GM13976 (cell line): ENCODE data around the gene CSNK1D.
"Not testable (repeated sequence)": the region's sequence is repeated elsewhere in the genome, so short reads cannot be mapped to it uniquely, and the experiment has no call there.

ENCODE experiments used
- DNase-seq: peaks from one replicate; pipeline ENCODE4 v3.0.0; 2012; ENCODE audit warnings: low spot score
- in situ Hi-C: fragments of 300-500 bp; cut with MboI; formaldehyde crosslinking; loops from one replicate; pipeline ENCODE4 v1.12.0; 2022; ENCODE audit warnings: low sequenced_read_pairs, mixed read lengths, inconsistent platforms; ENCODE audit not compliant: unreplicated experiment
- TF ChIP-seq, protein P1 (sequence below): IDR thresholded peaks from 2 replicates; pipeline ENCODE4 v1.5.1; 2012; ENCODE audit warnings: borderline replicate concordance, mild to moderate bottlenecking; ENCODE audit not compliant: insufficient read depth; ENCODE audit errors: extremely low read depth, missing control alignments, control extremely low read depth

Gene CSNK1D

DNA sequence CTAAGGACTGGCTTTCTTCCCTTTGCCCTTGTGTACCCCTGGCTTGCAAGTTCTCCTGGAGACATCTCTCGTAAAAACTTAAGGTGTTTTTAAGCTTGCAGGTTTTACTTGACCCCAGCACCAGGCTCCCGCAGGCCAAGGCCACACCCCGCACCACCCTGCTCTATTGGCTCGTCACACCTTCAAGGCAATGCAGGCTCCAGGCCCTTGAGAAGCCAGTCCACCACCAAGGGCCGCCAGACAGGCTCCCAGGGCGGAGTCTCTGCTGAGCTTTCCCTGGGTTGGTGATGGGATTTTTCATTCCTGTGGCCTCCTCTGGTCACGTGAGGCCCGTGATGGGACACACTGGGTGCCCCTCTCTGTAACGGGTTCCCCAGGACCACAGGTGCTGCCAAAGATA lies 9.9 kb downstream of the CSNK1D start:
- no peak for DNase-seq
- TF ChIP-seq, protein P1, sequence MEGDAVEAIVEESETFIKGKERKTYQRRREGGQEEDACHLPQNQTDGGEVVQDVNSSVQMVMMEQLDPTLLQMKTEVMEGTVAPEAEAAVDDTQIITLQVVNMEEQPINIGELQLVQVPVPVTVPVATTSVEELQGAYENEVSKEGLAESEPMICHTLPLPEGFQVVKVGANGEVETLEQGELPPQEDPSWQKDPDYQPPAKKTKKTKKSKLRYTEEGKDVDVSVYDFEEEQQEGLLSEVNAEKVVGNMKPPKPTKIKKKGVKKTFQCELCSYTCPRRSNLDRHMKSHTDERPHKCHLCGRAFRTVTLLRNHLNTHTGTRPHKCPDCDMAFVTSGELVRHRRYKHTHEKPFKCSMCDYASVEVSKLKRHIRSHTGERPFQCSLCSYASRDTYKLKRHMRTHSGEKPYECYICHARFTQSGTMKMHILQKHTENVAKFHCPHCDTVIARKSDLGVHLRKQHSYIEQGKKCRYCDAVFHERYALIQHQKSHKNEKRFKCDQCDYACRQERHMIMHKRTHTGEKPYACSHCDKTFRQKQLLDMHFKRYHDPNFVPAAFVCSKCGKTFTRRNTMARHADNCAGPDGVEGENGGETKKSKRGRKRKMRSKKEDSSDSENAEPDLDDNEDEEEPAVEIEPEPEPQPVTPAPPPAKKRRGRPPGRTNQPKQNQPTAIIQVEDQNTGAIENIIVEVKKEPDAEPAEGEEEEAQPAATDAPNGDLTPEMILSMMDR: no peak
- in situ Hi-C loops: no loop called here

DNA sequence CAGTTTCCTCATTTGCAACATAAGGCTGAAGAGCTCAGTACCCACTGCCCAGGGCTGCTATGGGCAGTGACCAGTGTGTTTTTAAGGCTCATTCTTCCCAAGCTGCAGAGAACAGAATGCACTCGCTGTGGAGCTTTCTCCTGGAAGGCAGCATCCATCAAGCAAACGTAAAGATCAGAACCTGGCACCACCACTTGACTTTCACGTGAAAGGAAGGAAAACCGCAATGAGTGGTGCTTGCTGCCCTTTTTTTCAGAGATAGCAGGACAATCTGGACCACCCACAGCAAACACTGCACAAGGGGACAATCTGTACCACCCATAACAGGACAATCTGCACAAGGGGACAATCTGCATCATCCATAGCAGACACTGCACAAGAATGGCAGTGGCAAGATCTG lies 11.2 kb downstream of the CSNK1D start:
- TF ChIP-seq, protein P1: no peak
- in situ Hi-C loops: no loop called here

DNA sequence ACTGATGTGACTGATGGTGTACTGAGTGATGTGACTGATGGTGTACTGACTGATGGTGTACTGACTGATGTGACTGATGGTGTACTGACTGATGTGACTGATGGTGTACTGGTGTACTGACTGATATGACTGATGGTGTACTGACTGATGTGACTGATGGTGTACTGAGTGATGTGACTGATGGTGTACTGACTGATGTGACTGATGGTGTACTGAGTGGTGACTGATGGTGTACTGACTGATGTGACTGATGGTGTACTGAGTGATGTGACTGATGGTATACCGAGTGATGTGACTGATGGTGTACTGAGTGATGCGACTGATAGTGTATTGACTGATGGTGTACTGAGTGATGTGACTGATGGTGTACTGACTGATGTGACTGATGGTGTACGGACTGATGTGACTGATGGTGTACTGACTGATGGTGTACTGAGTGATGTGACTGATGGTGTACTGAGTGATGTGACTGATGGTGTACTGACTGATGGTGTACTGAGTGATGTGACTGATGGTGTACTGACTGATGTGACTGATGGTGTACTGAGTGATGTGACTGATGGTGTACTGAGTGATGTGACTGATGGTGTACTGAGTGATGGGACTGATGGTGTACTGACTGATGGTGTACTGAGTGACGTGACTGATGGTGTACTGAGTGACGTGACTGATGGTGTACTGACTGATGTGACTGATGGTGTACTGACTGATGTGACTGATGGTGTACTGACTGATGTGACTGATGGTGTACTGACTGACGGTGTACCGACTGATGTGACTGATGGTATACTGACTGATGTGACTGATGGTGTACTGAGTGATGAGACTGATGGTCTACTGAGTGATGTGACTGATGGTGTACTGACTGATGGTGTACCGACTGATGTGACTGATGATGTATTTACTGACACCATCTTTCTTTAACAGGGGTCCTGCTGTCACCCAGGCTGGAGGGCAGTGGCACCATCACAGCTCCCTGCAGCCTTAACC lies 13.2 kb downstream of the CSNK1D start:
- in situ Hi-C loops, DNase-seq: not testable (repeated sequence)

More for the DNA sequence above, 11.2 kb downstream of the CSNK1D start:
- DNase-seq: no peak

DNA sequence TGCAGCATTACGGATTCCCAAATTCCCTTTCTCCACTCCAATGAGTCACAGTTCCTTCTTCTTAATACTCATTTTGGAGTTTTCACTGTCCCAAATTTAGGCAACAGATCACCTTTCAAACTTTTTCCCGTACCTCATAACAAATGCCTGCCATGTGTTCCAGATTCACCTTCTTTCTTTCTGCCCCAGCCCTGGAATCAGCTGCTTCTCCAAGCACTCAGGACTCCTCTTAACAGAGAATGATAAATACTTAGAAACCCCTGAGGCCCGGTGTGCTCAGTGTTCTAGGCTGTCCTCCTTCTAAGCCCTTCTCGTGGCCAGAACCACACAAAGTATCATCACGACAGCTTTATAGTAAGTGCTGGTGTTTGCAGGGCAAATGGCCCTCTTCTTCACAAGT lies 14.9 kb downstream of the CSNK1D start:
- TF ChIP-seq, protein P1: no peak
- no peak for DNase-seq
- in situ Hi-C loops: no loop called here

DNA sequence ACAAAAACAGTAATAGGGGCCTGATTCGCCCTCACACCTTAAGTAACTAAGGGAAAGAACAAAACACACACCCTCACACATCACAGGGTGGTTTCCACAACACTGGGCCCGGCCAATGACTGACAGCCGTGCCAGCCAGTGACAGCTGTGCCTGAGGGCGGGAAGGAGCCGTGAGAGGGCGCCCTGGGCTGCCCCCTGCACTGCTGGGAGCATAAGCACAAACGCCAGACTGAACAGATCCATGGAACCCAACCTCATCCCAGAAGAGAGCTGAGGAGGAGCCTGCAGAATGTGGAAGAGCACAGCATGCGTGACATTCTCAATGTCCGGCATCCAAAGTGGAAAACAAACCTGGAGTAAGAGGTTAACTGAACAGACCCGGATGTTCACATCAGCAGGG lies 16.0 kb downstream of the CSNK1D start:
- TF ChIP-seq, protein P1: no peak
- in situ Hi-C loops: no loop called here
- DNase-seq: no peak

DNA sequence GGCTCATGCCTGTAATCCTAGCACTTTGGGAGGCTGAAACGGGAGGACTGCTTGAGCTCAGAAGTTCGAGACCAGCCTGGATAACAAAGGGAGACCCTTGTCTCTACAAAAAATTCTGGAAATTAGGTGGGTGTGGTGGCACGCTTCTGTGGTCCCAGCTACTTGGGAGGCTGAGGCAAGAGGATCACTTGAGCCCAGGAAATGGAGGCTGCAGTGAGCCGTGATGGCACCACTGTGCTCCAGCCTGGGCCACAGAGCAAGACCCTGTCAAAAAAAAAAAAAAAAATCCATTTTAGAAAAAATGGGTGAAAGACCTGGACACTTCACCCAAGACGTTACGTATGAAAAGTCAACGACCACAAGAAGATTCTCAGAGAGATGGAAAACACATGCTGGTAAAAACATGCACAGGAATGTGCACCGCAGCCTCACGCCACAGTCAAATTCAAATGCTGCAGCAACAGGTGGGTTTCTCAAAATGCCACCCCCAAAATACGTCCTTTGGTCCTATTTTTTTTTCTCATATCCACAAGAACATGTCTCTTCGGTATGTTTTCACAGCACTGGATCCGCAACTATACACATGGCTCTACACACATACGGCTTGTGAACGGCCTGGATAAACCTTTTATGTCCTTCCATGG lies 17.1 kb downstream of the CSNK1D start:
- TF ChIP-seq, protein P1: no peak
- in situ Hi-C loops: no loop called here
- no peak for DNase-seq
